HEK293 (cell line): Measurements from ENCODE around the gene IMMP2L.
A peak's percentile ranks its signal among the peaks of the same experiment; 100 is the strongest.

Experiments used
- BCL11B ChIP-seq: fragments of 450-650 bp; formaldehyde crosslinking; IDR thresholded peaks from 2 replicates; pipeline ENCODE4 v1.5.1; 2016; ENCODE audit warnings: low read depth, missing biosample characterization, missing genetic modification characterization
- EGR2 ChIP-seq: fragments of 450-650 bp; formaldehyde crosslinking; IDR thresholded peaks from 2 replicates; pipeline ENCODE4 v1.5.1; 2016; ENCODE audit warnings: low read depth, missing biosample characterization, missing genetic modification characterization
- SCRT2 ChIP-seq: fragments of 450-650 bp; formaldehyde crosslinking; IDR thresholded peaks from 2 replicates; pipeline ENCODE4 v1.5.1; 2016; ENCODE audit warnings: missing biosample characterization, missing genetic modification characterization
- SP2 ChIP-seq: fragments of 450-650 bp; formaldehyde crosslinking; IDR thresholded peaks from 2 replicates; pipeline ENCODE4 v1.5.1; 2016; ENCODE audit warnings: missing biosample characterization, missing genetic modification characterization
- ZBTB8A ChIP-seq: fragments of 450-650 bp; formaldehyde crosslinking; IDR thresholded peaks from 2 replicates; pipeline ENCODE4 v1.5.1; 2016; ENCODE audit warnings: missing biosample characterization, missing genetic modification characterization
- ZFHX2 ChIP-seq: fragments of 450-650 bp; formaldehyde crosslinking; conservative IDR thresholded peaks from 2 replicates; pipeline ENCODE4 v1.5.1; 2016; ENCODE audit warnings: missing biosample characterization, missing genetic modification characterization
- ZNF157 ChIP-seq: fragments of 450-650 bp; formaldehyde crosslinking; IDR thresholded peaks from 2 replicates; pipeline ENCODE4 v1.5.1; 2016; ENCODE audit warnings: missing biosample characterization, missing genetic modification characterization
- ZNF2 ChIP-seq: fragments of 450-650 bp; formaldehyde crosslinking; IDR thresholded peaks from 2 replicates; pipeline ENCODE4 v1.5.1; 2016; ENCODE audit warnings: missing biosample characterization, missing genetic modification characterization
- ZNF211 ChIP-seq: fragments of 450-650 bp; formaldehyde crosslinking; IDR thresholded peaks from 2 replicates; pipeline ENCODE4 v1.5.1; 2016; ENCODE audit warnings: low read depth, missing biosample characterization, missing genetic modification characterization
- ZNF214 ChIP-seq: fragments of 450-650 bp; formaldehyde crosslinking; IDR thresholded peaks from 2 replicates; pipeline ENCODE4 v1.5.1; 2017; ENCODE audit warnings: missing biosample characterization, mild to moderate bottlenecking, missing genetic modification characterization, borderline replicate concordance
- ZNF23 ChIP-seq: fragments of 450-650 bp; formaldehyde crosslinking; IDR thresholded peaks from 2 replicates; pipeline ENCODE4 v1.5.1; 2016; ENCODE audit warnings: missing biosample characterization, missing genetic modification characterization, borderline replicate concordance
- ZNF248 ChIP-seq: fragments of 450-650 bp; formaldehyde crosslinking; IDR thresholded peaks from 2 replicates; pipeline ENCODE4 v1.5.1; 2017; ENCODE audit warnings: missing biosample characterization, missing genetic modification characterization
- ZNF354C ChIP-seq: fragments of 450-650 bp; formaldehyde crosslinking; IDR thresholded peaks from 2 replicates; pipeline ENCODE4 v1.5.1; 2016; ENCODE audit warnings: missing biosample characterization, missing genetic modification characterization, low read depth, borderline replicate concordance
- ZNF404 ChIP-seq: fragments of 450-650 bp; formaldehyde crosslinking; IDR thresholded peaks from 2 replicates; pipeline ENCODE4 v1.5.1; 2017; ENCODE audit warnings: missing biosample characterization, missing genetic modification characterization
- ZNF529 ChIP-seq: fragments of 450-650 bp; formaldehyde crosslinking; IDR thresholded peaks from 2 replicates; pipeline ENCODE4 v1.5.1; 2017; ENCODE audit warnings: missing genetic modification characterization, missing biosample characterization; ENCODE audit not compliant: insufficient replicate concordance
- ZNF548 ChIP-seq: fragments of 450-650 bp; formaldehyde crosslinking; IDR thresholded peaks from 2 replicates; pipeline ENCODE4 v1.5.1; 2016; ENCODE audit warnings: missing biosample characterization, missing genetic modification characterization
- ZNF555 ChIP-seq: fragments of 450-650 bp; formaldehyde crosslinking; conservative IDR thresholded peaks from 2 replicates; pipeline ENCODE4 v1.5.1; 2017; ENCODE audit warnings: missing biosample characterization, mild to moderate bottlenecking, missing genetic modification characterization, inconsistent platforms
- ZNF561 ChIP-seq: fragments of 450-650 bp; IDR thresholded peaks from 2 replicates; pipeline ENCODE4 v1.5.1; 2018; ENCODE audit warnings: missing biosample characterization, missing genetic modification characterization, borderline replicate concordance
- ZNF585B ChIP-seq: fragments of 450-650 bp; formaldehyde crosslinking; IDR thresholded peaks from 2 replicates; pipeline ENCODE4 v1.5.1; 2016; ENCODE audit warnings: missing biosample characterization, missing genetic modification characterization
- ZNF629 ChIP-seq: fragments of 450-650 bp; formaldehyde crosslinking; IDR thresholded peaks from 2 replicates; pipeline ENCODE4 v1.5.1; 2017; ENCODE audit warnings: missing biosample characterization, missing genetic modification characterization
- ZNF654 ChIP-seq: fragments of 450-650 bp; formaldehyde crosslinking; IDR thresholded peaks from 2 replicates; pipeline ENCODE4 v1.5.1; 2016; ENCODE audit warnings: low read depth, missing biosample characterization, missing genetic modification characterization
- ZNF677 ChIP-seq: fragments of 450-650 bp; IDR thresholded peaks from 2 replicates; pipeline ENCODE4 v1.5.0; 2018; ENCODE audit warnings: missing biosample characterization, mild to moderate bottlenecking, missing genetic modification characterization, moderate library complexity
- ZNF701 ChIP-seq: fragments of 450-650 bp; formaldehyde crosslinking; IDR thresholded peaks from 2 replicates; pipeline ENCODE4 v1.5.1; 2016; ENCODE audit warnings: missing biosample characterization, missing genetic modification characterization
- ZNF707 ChIP-seq: fragments of 450-650 bp; formaldehyde crosslinking; IDR thresholded peaks from 2 replicates; pipeline ENCODE4 v1.5.1; 2016; ENCODE audit warnings: missing biosample characterization, missing genetic modification characterization
- TF ChIP-seq, protein P1 (sequence below): fragments of 450-650 bp; formaldehyde crosslinking; IDR thresholded peaks from 2 replicates; pipeline ENCODE4 v1.5.1; 2016; ENCODE audit warnings: missing biosample characterization, missing genetic modification characterization
- TF ChIP-seq, protein P2 (sequence below): fragments of 450-650 bp; formaldehyde crosslinking; IDR thresholded peaks from 2 replicates; pipeline ENCODE4 v1.5.1; 2016; ENCODE audit warnings: missing biosample characterization, missing genetic modification characterization
- TF ChIP-seq, protein P3 (sequence below): IDR thresholded peaks from 2 replicates; pipeline ENCODE4 v1.6.1; 2011; ENCODE audit warnings: mild to moderate bottlenecking, low read depth, low read length, borderline replicate concordance
- TF ChIP-seq, protein P4 (sequence below): fragments of 450-650 bp; IDR thresholded peaks from 2 replicates; pipeline ENCODE4 v1.5.1; 2018; ENCODE audit warnings: missing biosample characterization, missing genetic modification characterization
- TF ChIP-seq, protein P5 (sequence below): fragments of 450-650 bp; formaldehyde crosslinking; IDR thresholded peaks from 2 replicates; pipeline ENCODE4 v1.5.1; 2016; ENCODE audit warnings: missing biosample characterization, missing genetic modification characterization
- TF ChIP-seq, protein P6 (sequence below): fragments of 450-650 bp; formaldehyde crosslinking; optimal IDR thresholded peaks from 2 replicates; pipeline ENCODE3; 2016; ENCODE audit warnings: missing biosample characterization, mild to moderate bottlenecking, missing genetic modification characterization
- TF ChIP-seq, protein P7 (sequence below): fragments of 450-650 bp; formaldehyde crosslinking; IDR thresholded peaks from 2 replicates; pipeline ENCODE4 v1.5.1; 2016; ENCODE audit warnings: missing biosample characterization, missing genetic modification characterization

IMMP2L gene

DNA sequence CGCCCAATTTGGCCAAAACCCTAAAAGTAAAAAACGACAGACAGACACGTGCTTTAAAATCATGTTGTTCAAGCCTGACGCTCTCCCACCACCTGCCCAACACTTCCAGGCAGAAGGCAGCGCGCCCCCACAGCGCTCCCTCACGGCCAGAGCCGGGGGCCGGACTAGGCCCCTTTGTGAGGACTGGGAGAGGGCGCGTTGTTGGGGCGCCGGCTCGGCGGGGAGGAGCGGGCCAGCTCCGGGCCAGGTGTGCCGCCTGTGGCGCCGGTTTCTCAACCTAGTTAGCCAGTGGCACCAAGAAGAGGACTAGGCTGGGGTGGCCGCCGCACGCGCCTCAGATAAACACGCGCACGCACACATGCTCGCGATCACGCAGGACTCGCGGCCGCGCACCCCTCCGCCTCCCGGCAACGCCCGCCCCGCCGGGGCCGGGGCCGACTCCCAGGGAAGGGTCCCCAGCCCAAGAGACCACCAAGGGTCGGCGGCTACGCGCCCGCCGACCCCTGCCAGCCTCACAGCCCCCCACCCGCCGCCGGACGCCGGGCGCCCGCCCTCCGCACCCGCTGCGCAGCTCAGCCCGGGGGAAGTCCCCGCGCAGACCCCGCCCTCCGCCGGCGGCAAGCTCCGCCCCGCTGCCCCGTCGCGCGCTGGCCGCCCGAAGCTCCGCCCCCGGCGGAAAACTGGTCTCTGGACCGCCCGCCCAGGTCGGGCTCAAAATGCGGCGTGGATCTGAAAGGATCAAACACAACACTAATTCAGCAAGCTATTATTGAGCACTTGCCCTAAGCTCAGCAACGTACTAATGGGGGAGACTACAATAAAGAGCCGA lies at the start of gene IMMP2L (continued):
- TF ChIP-seq ZNF555 (tag by site-specific recombination) (no peak), ZNF2 (tag by site-specific recombination) (peak; percentile 70), ZNF561 (no peak), ZNF548 (tag by site-specific recombination) (no peak), ZNF354C (tag by site-specific recombination) (no peak), ZNF585B (no peak), ZNF248 (tag by site-specific recombination) (no peak), ZNF629 (tag by site-specific recombination) (no peak), ZNF701 (tag by site-specific recombination) (no peak), ZNF707 (tag by site-specific recombination) (no peak), ZNF23 (no peak), ZNF211 (tag by site-specific recombination) (no peak), SP2 (peak; percentile 42), ZBTB8A (tag by site-specific recombination) (peak; percentile 85), ZNF157 (tag by site-specific recombination) (no peak), ZNF214 (no peak), BCL11B (tag by site-specific recombination) (no peak), ZNF529 (tag by site-specific recombination) (no peak), ZNF677 (no peak), ZNF404 (no peak), ZNF654 (no peak), SCRT2 (tag by site-specific recombination) (no peak), ZFHX2 (tag by site-specific recombination) (no peak), EGR2 (tag by site-specific recombination) (peak; percentile 28; the same call in 1 of the 2 replicates)
- TF ChIP-seq, protein P1, sequence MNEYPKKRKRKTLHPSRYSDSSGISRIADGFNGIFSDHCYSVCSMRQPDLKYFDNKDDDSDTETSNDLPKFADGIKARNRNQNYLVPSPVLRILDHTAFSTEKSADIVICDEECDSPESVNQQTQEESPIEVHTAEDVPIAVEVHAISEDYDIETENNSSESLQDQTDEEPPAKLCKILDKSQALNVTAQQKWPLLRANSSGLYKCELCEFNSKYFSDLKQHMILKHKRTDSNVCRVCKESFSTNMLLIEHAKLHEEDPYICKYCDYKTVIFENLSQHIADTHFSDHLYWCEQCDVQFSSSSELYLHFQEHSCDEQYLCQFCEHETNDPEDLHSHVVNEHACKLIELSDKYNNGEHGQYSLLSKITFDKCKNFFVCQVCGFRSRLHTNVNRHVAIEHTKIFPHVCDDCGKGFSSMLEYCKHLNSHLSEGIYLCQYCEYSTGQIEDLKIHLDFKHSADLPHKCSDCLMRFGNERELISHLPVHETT (tag by site-specific recombination): no peak
- TF ChIP-seq, protein P2, sequence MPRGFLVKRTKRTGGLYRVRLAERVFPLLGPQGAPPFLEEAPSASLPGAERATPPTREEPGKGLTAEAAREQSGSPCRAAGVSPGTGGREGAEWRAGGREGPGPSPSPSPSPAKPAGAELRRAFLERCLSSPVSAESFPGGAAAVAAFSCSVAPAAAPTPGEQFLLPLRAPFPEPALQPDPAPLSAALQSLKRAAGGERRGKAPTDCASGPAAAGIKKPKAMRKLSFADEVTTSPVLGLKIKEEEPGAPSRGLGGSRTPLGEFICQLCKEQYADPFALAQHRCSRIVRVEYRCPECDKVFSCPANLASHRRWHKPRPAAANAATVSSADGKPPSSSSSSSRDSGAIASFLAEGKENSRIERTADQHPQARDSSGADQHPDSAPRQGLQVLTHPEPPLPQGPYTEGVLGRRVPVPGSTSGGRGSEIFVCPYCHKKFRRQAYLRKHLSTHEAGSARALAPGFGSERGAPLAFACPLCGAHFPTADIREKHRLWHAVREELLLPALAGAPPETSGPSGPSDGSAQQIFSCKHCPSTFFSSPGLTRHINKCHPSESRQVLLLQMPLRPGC (tag by site-specific recombination): no peak
- TF ChIP-seq, protein P3, sequence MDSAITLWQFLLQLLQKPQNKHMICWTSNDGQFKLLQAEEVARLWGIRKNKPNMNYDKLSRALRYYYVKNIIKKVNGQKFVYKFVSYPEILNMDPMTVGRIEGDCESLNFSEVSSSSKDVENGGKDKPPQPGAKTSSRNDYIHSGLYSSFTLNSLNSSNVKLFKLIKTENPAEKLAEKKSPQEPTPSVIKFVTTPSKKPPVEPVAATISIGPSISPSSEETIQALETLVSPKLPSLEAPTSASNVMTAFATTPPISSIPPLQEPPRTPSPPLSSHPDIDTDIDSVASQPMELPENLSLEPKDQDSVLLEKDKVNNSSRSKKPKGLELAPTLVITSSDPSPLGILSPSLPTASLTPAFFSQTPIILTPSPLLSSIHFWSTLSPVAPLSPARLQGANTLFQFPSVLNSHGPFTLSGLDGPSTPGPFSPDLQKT: no peak
- TF ChIP-seq, protein P4, sequence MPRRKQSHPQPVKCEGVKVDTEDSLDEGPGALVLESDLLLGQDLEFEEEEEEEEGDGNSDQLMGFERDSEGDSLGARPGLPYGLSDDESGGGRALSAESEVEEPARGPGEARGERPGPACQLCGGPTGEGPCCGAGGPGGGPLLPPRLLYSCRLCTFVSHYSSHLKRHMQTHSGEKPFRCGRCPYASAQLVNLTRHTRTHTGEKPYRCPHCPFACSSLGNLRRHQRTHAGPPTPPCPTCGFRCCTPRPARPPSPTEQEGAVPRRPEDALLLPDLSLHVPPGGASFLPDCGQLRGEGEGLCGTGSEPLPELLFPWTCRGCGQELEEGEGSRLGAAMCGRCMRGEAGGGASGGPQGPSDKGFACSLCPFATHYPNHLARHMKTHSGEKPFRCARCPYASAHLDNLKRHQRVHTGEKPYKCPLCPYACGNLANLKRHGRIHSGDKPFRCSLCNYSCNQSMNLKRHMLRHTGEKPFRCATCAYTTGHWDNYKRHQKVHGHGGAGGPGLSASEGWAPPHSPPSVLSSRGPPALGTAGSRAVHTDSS (tag by site-specific recombination): no peak
- TF ChIP-seq, protein P5, sequence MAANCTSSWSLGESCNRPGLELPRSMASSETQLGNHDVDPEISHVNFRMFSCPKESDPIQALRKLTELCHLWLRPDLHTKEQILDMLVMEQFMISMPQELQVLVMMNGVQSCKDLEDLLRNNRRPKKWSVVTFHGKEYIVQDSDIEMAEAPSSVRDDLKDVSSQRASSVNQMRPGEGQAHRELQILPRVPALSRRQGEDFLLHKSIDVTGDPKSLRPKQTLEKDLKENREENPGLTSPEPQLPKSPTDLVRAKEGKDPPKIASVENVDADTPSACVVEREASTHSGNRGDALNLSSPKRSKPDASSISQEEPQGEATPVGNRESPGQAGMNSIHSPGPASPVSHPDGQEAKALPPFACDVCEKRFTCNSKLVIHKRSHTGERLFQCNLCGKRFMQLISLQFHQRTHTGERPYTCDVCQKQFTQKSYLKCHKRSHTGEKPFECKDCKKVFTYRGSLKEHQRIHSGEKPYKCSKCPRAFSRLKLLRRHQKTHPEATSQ: no peak
- TF ChIP-seq, protein P6, sequence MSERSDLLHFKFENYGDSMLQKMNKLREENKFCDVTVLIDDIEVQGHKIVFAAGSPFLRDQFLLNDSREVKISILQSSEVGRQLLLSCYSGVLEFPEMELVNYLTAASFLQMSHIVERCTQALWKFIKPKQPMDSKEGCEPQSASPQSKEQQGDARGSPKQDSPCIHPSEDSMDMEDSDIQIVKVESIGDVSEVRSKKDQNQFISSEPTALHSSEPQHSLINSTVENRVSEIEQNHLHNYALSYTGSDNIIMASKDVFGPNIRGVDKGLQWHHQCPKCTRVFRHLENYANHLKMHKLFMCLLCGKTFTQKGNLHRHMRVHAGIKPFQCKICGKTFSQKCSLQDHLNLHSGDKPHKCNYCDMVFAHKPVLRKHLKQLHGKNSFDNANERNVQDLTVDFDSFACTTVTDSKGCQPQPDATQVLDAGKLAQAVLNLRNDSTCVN (tag by site-specific recombination): peak; percentile 95
- TF ChIP-seq, protein P7, sequence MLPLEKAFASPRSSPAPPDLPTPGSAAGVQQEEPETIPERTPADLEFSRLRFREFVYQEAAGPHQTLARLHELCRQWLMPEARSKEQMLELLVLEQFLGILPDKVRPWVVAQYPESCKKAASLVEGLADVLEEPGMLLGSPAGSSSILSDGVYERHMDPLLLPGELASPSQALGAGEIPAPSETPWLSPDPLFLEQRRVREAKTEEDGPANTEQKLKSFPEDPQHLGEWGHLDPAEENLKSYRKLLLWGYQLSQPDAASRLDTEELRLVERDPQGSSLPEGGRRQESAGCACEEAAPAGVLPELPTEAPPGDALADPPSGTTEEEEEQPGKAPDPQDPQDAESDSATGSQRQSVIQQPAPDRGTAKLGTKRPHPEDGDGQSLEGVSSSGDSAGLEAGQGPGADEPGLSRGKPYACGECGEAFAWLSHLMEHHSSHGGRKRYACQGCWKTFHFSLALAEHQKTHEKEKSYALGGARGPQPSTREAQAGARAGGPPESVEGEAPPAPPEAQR (tag by site-specific recombination): no peak
